ENCODE data around the gene MAP2K7. TPM values are rescaled to one million over a fixed set of nuclear protein-coding genes. Genes with fewer than 3 reads are reported as not detected.
A peak's percentile ranks its signal among the peaks of the same experiment; 100 is the strongest.
"Not testable (repeated sequence)": the region's sequence is repeated elsewhere in the genome, so short reads cannot be mapped to it uniquely, and the experiment has no call there.

The MAP2K7 gene
- total RNA-seq, 1 donor, result 10.2 TPM

DNA sequence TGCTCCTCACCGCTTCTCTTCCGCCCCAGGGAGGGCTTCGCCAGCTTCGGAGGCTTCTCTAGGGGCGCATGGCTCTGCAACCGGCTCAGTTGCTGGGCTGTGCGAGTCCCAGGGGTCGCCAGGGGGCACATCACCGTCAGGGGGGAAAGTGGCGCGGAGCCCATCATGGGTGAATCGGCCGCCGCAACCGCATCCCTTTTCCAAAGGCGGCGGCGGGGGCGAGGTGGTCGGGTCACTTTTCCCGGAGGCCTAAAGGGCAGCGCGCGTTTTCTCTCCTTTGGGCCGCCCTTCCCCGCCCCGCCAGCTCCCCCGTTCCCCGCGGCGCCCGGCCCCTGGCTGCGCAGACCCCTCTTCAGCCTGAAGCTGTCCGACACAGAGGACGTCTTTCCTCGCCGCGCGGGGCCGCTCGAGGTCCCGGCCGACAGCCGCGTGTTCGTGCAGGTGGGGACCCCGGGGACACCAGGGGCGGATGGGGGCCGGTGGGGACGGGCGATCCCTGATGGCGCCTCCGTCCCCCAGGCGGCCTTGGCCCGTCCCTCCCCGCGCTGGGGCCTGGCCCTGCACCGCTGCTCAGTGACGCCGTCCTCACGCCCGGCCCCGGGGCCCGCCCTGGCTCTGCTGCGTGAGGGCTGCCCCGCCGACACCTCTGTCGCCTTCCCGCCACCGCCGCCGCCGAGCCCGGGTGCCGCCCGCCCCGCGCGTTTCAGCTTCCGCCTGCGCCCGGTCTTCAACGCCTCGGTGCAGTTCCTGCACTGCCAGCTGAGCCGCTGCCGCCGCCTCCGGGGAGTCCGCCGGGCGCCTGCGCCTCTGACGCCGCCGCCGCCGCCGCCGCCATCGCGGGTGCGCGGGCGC lies 12.7 kb downstream of the MAP2K7 start:
- TF ChIP-seq, protein P1, sequence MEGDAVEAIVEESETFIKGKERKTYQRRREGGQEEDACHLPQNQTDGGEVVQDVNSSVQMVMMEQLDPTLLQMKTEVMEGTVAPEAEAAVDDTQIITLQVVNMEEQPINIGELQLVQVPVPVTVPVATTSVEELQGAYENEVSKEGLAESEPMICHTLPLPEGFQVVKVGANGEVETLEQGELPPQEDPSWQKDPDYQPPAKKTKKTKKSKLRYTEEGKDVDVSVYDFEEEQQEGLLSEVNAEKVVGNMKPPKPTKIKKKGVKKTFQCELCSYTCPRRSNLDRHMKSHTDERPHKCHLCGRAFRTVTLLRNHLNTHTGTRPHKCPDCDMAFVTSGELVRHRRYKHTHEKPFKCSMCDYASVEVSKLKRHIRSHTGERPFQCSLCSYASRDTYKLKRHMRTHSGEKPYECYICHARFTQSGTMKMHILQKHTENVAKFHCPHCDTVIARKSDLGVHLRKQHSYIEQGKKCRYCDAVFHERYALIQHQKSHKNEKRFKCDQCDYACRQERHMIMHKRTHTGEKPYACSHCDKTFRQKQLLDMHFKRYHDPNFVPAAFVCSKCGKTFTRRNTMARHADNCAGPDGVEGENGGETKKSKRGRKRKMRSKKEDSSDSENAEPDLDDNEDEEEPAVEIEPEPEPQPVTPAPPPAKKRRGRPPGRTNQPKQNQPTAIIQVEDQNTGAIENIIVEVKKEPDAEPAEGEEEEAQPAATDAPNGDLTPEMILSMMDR (IDR thresholded peaks at IDR 0.05; ENCODE audit: insufficient read depth, low read length), result no peak
- peak overlapping the region; percentile 47 for H3K4me3 ChIP-seq (ENCODE audit: low read depth, low read length)
- DNase-seq (ENCODE audit: low read depth), result no peak

DNA sequence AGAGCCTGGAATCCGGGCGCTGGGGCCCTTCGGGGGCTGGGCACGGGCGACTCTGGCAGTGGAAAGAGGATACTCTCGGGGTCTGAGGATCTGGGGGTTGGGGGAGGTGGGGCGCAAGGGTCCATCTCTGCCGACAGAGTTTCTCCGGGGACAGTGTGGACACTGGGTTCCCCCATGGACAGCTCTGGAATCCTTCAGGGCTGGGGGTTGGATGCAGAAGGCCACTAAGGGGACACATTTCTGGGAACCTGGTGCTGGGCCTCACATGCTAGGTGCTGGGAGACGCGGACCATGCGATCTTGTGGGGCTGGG lies 13.2 kb downstream of the MAP2K7 start:
- H3K4me3 ChIP-seq (ENCODE audit: low read depth, low read length), result peak overlapping the region; percentile 47
- TF ChIP-seq, protein P1 (IDR thresholded peaks at IDR 0.05; ENCODE audit: insufficient read depth, low read length), result no peak
- DNase-seq (ENCODE audit: low read depth), result no peak

DNA sequence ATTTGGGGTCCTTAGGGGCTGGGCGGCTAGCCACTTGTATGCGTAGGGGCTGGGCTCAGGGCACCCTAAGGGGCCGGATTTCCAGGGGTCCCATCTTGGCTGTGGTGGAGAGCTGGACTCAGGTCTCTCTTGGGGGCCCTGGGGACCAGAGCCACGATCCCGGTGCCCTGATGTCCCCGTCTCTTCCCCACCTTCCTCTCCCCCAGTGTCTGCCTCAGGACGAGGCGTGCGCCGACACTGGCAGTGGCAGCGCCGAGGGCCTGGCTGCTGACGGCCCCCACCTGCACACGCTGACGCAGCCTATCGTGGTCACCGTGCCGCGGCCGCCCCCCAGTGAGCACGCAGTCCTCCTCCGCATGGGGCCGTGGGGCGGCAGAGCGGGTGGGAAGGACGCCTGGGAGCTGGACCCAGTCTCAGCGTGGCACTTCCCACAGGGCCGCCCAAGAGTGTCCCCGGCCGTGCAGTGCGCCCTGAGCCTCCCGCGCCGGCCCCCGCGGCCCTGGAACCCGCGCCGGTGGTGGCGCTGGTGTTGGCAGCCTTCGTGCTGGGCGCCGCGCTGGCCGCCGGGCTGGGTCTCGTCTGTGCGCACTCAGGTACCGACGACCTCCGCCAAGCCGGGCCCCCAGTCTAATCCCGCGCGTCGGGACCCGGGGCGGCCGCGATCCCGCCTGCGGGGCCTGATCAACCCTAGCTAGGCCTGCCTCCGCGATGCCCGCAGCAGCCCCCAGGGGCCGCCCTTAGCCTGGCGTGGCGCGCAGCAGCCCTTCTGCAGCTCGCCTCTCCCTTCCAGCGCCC lies 13.8 kb downstream of the MAP2K7 start:
- DNase-seq (ENCODE audit: low read depth), result peak; percentile 45
- peak overlapping the region; percentile 47 for H3K4me3 ChIP-seq (ENCODE audit: low read depth, low read length)
- TF ChIP-seq, protein P1 (IDR thresholded peaks at IDR 0.05; ENCODE audit: insufficient read depth, low read length), result peak; percentile 63

DNA sequence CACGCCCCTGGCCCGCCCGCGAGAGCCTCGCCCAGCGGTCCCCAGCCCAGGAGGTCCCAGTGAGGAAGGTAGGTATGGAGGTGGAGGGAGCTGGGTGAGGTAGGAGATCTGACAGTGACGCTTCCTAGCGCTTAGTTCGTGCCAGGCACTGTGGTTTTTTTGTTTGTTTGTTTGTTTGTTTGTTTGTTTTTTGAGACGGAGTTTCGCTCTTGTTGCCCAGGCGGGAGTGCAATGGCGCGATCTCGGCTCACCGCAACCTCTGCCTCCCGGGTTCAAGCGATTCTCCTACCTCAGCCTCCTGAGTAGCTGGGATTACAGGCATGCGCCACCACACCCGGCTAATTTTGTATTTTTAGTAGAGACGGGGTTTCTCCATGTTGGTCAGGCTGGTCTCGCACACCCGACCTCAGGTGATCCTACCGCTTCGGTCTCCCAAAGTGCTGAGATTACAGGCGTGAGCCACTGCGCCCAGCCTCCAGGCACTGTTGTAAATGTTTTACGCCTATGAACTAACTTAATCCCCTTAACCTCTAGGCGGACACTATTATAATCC lies 14.5 kb downstream of the MAP2K7 start:
- not testable (repeated sequence) for DNase-seq (ENCODE audit: low read depth)
- H3K4me3 ChIP-seq (ENCODE audit: low read depth, low read length), result peak overlapping the region; percentile 14

DNA sequence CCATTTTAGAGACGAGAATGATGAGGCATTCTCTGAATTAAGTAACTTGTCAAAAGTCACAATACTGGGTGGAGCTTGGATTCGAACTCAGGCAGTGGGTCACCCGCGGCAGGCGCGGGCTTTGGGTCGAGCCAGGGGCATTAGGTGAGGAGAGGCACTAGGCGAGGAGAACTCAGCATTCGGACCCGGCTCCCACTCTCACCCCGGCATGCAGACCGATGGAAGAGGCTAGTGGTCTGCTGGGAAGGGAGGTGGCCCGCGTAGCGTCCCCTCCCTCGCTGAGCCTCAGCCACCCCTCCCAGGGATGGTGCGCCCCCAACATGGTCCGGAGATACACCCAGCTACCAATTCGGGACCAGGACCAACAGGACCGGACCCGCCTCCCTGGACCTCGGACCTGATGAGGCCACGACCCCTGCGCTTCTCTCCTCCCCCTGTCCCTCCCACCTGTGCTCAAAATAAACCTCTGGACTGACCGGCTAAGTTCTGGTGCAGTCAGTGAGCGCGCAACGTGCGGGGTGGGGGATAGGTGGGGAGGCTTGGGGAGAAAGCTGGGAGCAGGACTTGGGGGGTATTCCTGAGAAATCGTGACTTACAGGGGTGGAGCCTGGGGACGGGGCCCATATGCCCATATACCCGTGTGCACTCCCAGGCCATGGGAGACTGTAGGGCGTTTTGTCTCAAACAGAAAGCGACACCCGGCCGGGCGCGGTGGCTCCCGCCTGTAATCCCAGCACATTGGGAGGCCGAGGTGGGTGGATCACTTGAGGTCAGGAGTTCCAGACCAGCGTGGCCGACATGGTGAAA lies 15.1 kb downstream of the MAP2K7 start:
- H3K4me3 ChIP-seq (ENCODE audit: low read depth, low read length), result no peak overlapping the region
- DNase-seq (ENCODE audit: low read depth), result no peak
- TF ChIP-seq, protein P1 (IDR thresholded peaks at IDR 0.05; ENCODE audit: insufficient read depth, low read length), result no peak

DNA sequence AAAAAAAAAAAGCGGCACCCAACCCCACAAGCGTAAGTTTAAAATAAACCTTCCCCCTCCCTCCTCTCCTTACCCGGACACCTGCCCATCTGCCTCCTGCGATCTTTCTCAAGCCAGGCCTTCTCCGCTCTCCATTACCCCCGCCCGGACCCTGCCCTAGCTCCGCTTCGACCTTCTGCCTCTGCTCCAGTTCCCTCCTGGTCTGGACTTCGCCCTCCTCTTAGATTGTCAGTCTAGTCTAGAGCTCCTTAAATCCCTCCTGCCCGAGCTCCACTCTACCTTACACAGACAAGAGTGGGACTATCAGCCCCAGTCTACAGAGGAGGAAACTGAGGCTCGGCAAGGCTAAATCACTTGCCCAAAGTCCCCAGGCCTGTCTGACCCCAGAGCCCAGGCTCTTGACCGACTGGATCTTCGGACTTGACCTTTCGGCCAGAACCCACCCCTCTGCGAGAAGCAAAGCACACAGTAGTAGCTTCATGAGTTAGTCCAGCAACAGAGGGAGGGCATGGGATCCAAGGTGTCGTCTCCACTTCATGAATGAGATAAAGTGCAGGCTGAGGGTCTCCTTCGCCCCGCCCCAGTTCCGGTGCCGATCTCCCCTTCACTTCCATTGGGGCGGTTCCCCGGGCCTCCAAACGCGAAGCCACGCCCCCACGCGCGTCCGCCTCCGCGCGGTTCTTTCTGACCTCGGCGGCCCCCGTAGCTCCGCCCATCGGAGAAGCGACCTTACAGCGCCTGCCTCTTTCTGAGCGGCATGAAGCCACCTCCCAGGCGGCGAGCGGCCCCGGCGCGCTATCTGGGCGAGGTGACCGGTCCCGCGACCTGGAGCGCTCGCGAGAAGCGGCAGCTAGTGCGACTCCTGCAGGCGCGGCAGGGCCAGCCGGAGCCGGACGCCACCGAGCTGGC lies 16.2 kb downstream of the MAP2K7 start, which contains the start of gene SNAPC2:
TSS of gene SNAPC2 (plus strand) at position 729 of the 909 bp plus-strand sequence. CDS start at position 758, 29 bp downstream.
- peak within 1 kb of the TSS; percentile 82 for H3K4me3 ChIP-seq (ENCODE audit: low read depth, low read length)
- DNase-seq (ENCODE audit: low read depth), result peak; percentile 93
- TF ChIP-seq, protein P1 (IDR thresholded peaks at IDR 0.05; ENCODE audit: insufficient read depth, low read length), result no peak

Measured in fibroblast of the aortic adventitia (primary cell).